Measurements from ENCODE around the gene AGR3. TPM values are rescaled to one million over a fixed set of nuclear protein-coding genes. Genes with fewer than 3 reads are reported as not detected.

The AGR3 gene
- total RNA-seq, 4 donors from 2014 or later = 7.1 to 9.1 TPM; not detected in 2

- intact Hi-C loops (cut with DNase I; ENCODE audit: low total_unique reads) = no loop called here
- no peaks in the 10 kb centered on the region for H3K27me3 ChIP-seq
- DNase-seq = no peak
- no peak overlapping the region for H3K4me3 ChIP-seq
- no peak overlapping the region for H3K27ac ChIP-seq
- H3K36me3 ChIP-seq = no peaks in the 10 kb centered on the region
- no peaks in the 10 kb centered on the region for H3K4me1 ChIP-seq
- TF ChIP-seq CTCF (IDR thresholded peaks at IDR 0.05) (peak; percentile 33 to 58 (median 46)), POLR2A (IDR thresholded peaks at IDR 0.05) (no peak)
- no peaks in the 10 kb centered on the region for H3K9me3 ChIP-seq
Observed at GRCh38 chr7:16918288-16918895, 36.6 kb upstream of the AGR3 start.

- Histone ChIP-seq H3K4me1 (no peaks in the 10 kb centered on the region), H3K27ac (no peak overlapping the region), H3K4me3 (no peak overlapping the region), H3K36me3 (no peaks in the 10 kb centered on the region), H3K27me3 (no peaks in the 10 kb centered on the region), H3K9me3 (no peaks in the 10 kb centered on the region)
- no peak for DNase-seq
- TF ChIP-seq POLR2A (IDR thresholded peaks at IDR 0.05) (no peak), CTCF (IDR thresholded peaks at IDR 0.05) (no peak)
- intact Hi-C loops (cut with DNase I; ENCODE audit: low total_unique reads) = no loop called here
Observed at GRCh38 chr7:16916738-16917137, 35.0 kb upstream of the AGR3 start.

- no peak for DNase-seq
- intact Hi-C loops (cut with DNase I; ENCODE audit: low total_unique reads) = no loop called here
- Histone ChIP-seq H3K27me3 (no peaks in the 10 kb centered on the region), H3K4me3 (no peak overlapping the region), H3K36me3 (no peaks in the 10 kb centered on the region), H3K9me3 (no peaks in the 10 kb centered on the region), H3K27ac (no peak overlapping the region), H3K4me1 (no peaks in the 10 kb centered on the region)
- TF ChIP-seq POLR2A (IDR thresholded peaks at IDR 0.05) (no peak), CTCF (IDR thresholded peaks at IDR 0.05) (no peak)
Observed at GRCh38 chr7:16916105-16916639, 34.4 kb upstream of the AGR3 start.

- Histone ChIP-seq H3K27ac (no peak overlapping the region), H3K9me3 (no peaks in the 10 kb centered on the region), H3K4me3 (no peak overlapping the region), H3K27me3 (no peaks in the 10 kb centered on the region), H3K4me1 (no peaks in the 10 kb centered on the region), H3K36me3 (no peaks in the 10 kb centered on the region)
- DNase-seq = no peak
- intact Hi-C loops (cut with DNase I; ENCODE audit: low total_unique reads) = no loop called here
- TF ChIP-seq POLR2A (IDR thresholded peaks at IDR 0.05) (no peak), CTCF (IDR thresholded peaks at IDR 0.05) (no peak)
Observed at GRCh38 chr7:16915405-16915804, 33.6 kb upstream of the AGR3 start.

- Histone ChIP-seq H3K27ac (no peak overlapping the region), H3K4me1 (no peaks in the 10 kb centered on the region), H3K36me3 (no peaks in the 10 kb centered on the region), H3K4me3 (no peak overlapping the region), H3K9me3 (no peaks in the 10 kb centered on the region), H3K27me3 (no peaks in the 10 kb centered on the region)
- TF ChIP-seq POLR2A (IDR thresholded peaks at IDR 0.05) (no peak), CTCF (IDR thresholded peaks at IDR 0.05) (no peak)
- intact Hi-C loops (cut with DNase I; ENCODE audit: low total_unique reads) = no loop called here
- DNase-seq = no peak
Observed at GRCh38 chr7:16914771-16915170, 33.0 kb upstream of the AGR3 start.
